GM12878 (cell line): ENCODE measurements around the gene ZBTB16. TPM values are rescaled to one million over a fixed set of nuclear protein-coding genes. Genes with fewer than 3 reads are reported as not detected.

Source experiments
- CUX1 ChIP-seq: IDR thresholded peaks from 2 replicates; pipeline ENCODE4 v1.6.1; 2012; ENCODE audit warnings: improper control_type of control experiment, low read depth, low read length; ENCODE audit not compliant: insufficient replicate concordance
- E4F1 ChIP-seq: fragments of 450-650 bp; IDR thresholded peaks from 2 replicates; pipeline ENCODE4 v1.6.1; 2018; ENCODE audit warnings: borderline replicate concordance, mild to moderate bottlenecking; ENCODE audit not compliant: partially characterized antibody
- EGR1 ChIP-seq, 2 experiments: IDR thresholded peaks; 1 replicate in 1 of 2; 2 replicates in 1 of 2; pipeline ENCODE4 v1.6.1; 2011 to 2012; ENCODE audit warnings: low read depth in 2 of 2, low read length in 2 of 2, borderline replicate concordance in 1 of 2, mild to moderate bottlenecking in 1 of 2, moderate library complexity in 1 of 2
- RAD21 ChIP-seq: IDR thresholded peaks from 2 replicates; pipeline ENCODE4 v1.6.1; 2011; ENCODE audit warnings: mild to moderate bottlenecking, low read depth, low read length, moderate library complexity; ENCODE audit not compliant: insufficient read depth
- polyA plus RNA-seq, 11 experiments: library from polyadenylated mRNA; depleted of rRNA in 4 of 11; unstranded in 6 of 11; stranded (reverse) in 5 of 11; fragments of >200 nt; fragmentation: Nextera tagmentation in 4 of 11; fragmentation: Illumina TruSeq in 1 of 11; extraction: Ambion mirVana in 4 of 11; extraction: Trizol in 1 of 11; gene quantifications; 1 replicate in 1 of 11; 2 replicates in 10 of 11; pipeline versions ENCODE4 v1.2.1 to v1.2.3, GENCODE V29; 2011 to 2016; ENCODE audit warnings: inconsistent platforms in 2 of 11, missing spikeins in 2 of 11, low read depth in 1 of 11
- total RNA-seq, 4 experiments: library from RNA; depleted of rRNA in 3 of 4; stranded (reverse); fragments of >200 nt in 3 of 4; fragmentation: Illumina TruSeq in 1 of 4; extraction: Trizol in 1 of 4; gene quantifications; 2 replicates each; pipeline versions ENCODE4 v1.2.1 to v1.2.3, GENCODE V29; 2013 to 2021

The ZBTB16 gene
- total and polyA plus RNA-seq, 10 of the 15 experiments (the other 5 are each of a cell fraction or from before 2014, with no cell fraction given), result 0.38 TPM; not detected in 9

GRCh38 chr11:114181752-114182151 is 122.2 kb downstream of the ZBTB16 start (continued):
- TF ChIP-seq CUX1, result no peak
- no peak for TF ChIP-seq RAD21
- no peak for TF ChIP-seq EGR1 (IDR thresholded peaks at IDR 0.05; ENCODE audit: borderline replicate concordance in 1 of 2, low read depth in 2 of 2, low read length in 2 of 2)
- TF ChIP-seq E4F1, result no peak
